K562 (cell line): Measurements from ENCODE around the gene LCN12. TPM values are rescaled to one million over a fixed set of nuclear protein-coding genes. Genes with fewer than 3 reads are reported as not detected.

Experiments
- BRD4 ChIP-seq: fragments of 200-600 bp; sonication (generic); IDR thresholded peaks from 2 replicates; pipeline ENCODE4 v1.6.1; 2017; ENCODE audit warnings: inconsistent platforms
- CEBPB ChIP-seq: fragments of 450-650 bp; IDR thresholded peaks from 2 replicates; pipeline ENCODE4 v1.6.1; 2016; ENCODE audit warnings: missing genetic modification characterization, missing compliant biosample characterization
- E2F1 ChIP-seq: sonication (generic); formaldehyde crosslinking; IDR thresholded peaks from 2 replicates; pipeline ENCODE4 v1.8.1; 2023; ENCODE audit warnings: mild to moderate bottlenecking, missing genetic modification reagents, moderate library complexity
- ELF1 ChIP-seq: fragments of 200-800 bp; sonication (Bioruptor generic); IDR thresholded peaks from 2 replicates; pipeline ENCODE4 v1.6.1; 2016; ENCODE audit warnings: missing genetic modification characterization, missing compliant biosample characterization
- ERF ChIP-seq: fragments of 450-650 bp; formaldehyde crosslinking; IDR thresholded peaks from 2 replicates; pipeline ENCODE4 v1.4.0; 2020; ENCODE audit warnings: mild to moderate bottlenecking, mixed read lengths
- FOXA3 ChIP-seq, 2 experiments: fragments of 450-650 bp in 1 of 2; sonication (generic) in 1 of 2; formaldehyde crosslinking; IDR thresholded peaks in 1 of 2; conservative IDR thresholded peaks in 1 of 2; 2 replicates each; pipeline versions ENCODE4 v1.4.0 to v1.8.0; 2020 to 2022; ENCODE audit warnings: mild to moderate bottlenecking in 2 of 2, missing genetic modification reagents in 1 of 2
- GTF2B ChIP-seq: IDR thresholded peaks from 2 replicates; pipeline ENCODE4 v1.6.1; 2011; ENCODE audit not compliant: insufficient read length; ENCODE audit errors: extremely low read depth
- IRF2 ChIP-seq: sonication (generic); formaldehyde crosslinking; IDR thresholded peaks from 2 replicates; pipeline ENCODE4 v1.8.1; 2022; ENCODE audit warnings: mild to moderate bottlenecking, missing genetic modification reagents
- KAT2B ChIP-seq: IDR thresholded peaks from one replicate; pipeline ENCODE4 v1.6.1; 2012; ENCODE audit warnings: low read depth, mild to moderate bottlenecking, control low read depth, inconsistent platforms, low read length, moderate library complexity
- MIER1 ChIP-seq: fragments of 450-650 bp; IDR thresholded peaks from 2 replicates; pipeline ENCODE4 v1.6.1; 2016; ENCODE audit warnings: antibody characterized with exemption, mild to moderate bottlenecking, low read depth
- NFXL1 ChIP-seq: fragments of 450-650 bp; formaldehyde crosslinking; IDR thresholded peaks from 2 replicates; pipeline ENCODE4 v1.4.0; 2021; ENCODE audit warnings: mild to moderate bottlenecking
- RBM25 ChIP-seq: fragments of 200-400 bp; formaldehyde crosslinking; IDR thresholded peaks from 2 replicates; pipeline ENCODE4 v1.6.1; 2018; ENCODE audit warnings: low read length, low read depth, moderate library complexity; ENCODE audit not compliant: severe bottlenecking
- ZBTB7A ChIP-seq: IDR thresholded peaks from 2 replicates; pipeline ENCODE4 v1.6.1; 2011; ENCODE audit warnings: low read depth, mild to moderate bottlenecking, low read length, moderate library complexity, borderline replicate concordance; ENCODE audit not compliant: control insufficient read depth
- ZNF696 ChIP-seq: fragments of 250-450 bp; sonication (Bioruptor Pico); conservative IDR thresholded peaks from 2 replicates; pipeline ENCODE4 v1.4.0; 2020; ENCODE audit warnings: mild to moderate bottlenecking, moderate library complexity
- ZNF778 ChIP-seq: fragments of 450-650 bp; formaldehyde crosslinking; IDR thresholded peaks from 2 replicates; pipeline ENCODE4 v1.4.0; 2020; ENCODE audit warnings: mild to moderate bottlenecking, moderate library complexity
- polyA plus RNA-seq, 8 experiments: library from polyadenylated mRNA; depleted of rRNA in 4 of 8; stranded (reverse) in 5 of 8; unstranded in 3 of 8; fragments of >200 nt; fragmentation: Nextera tagmentation in 2 of 8; fragmentation: Illumina TruSeq in 1 of 8; extraction: Ambion mirVana in 2 of 8; extraction: Trizol in 1 of 8; gene quantifications; 2 replicates each; pipeline versions ENCODE4 v1.2.1 to v1.2.3, GENCODE V29; 2011 to 2014; ENCODE audit warnings: inconsistent platforms in 1 of 8, missing spikeins in 1 of 8
- total RNA-seq, 7 experiments: library from RNA; depleted of rRNA in 6 of 7; stranded (reverse); fragments of >200 nt in 6 of 7; fragmentation: Illumina TruSeq in 2 of 7; extraction: Trizol in 2 of 7; gene quantifications; 2 replicates each; pipeline versions ENCODE4 v1.2.1 to v1.2.3, GENCODE V29; 2011 to 2021; ENCODE audit warnings: low replicate concordance in 1 of 7
- TF ChIP-seq, protein P1 (sequence below): fragments of 450-650 bp; formaldehyde crosslinking; IDR thresholded peaks from 2 replicates; pipeline ENCODE4 v1.4.0; 2020; ENCODE audit warnings: mild to moderate bottlenecking, moderate library complexity
- TF ChIP-seq, protein P2 (sequence below): sonication (generic); formaldehyde crosslinking; IDR thresholded peaks from 2 replicates; pipeline ENCODE4 v1.8.0; 2022; ENCODE audit warnings: missing genetic modification reagents, mild to moderate bottlenecking, moderate library complexity, borderline replicate concordance
- TF ChIP-seq, protein P3 (sequence below): fragments of 450-650 bp; formaldehyde crosslinking; IDR thresholded peaks from 2 replicates; pipeline ENCODE4 v1.4.0; 2022; ENCODE audit warnings: missing genetic modification characterization
- TF ChIP-seq, protein P4 (sequence below): sonication (generic); formaldehyde crosslinking; IDR thresholded peaks from 2 replicates; pipeline ENCODE4 v1.8.1; 2023; ENCODE audit warnings: mild to moderate bottlenecking, missing genetic modification reagents

The LCN12 gene
- total and polyA plus RNA-seq, 9 of the 15 experiments (the other 6 are each of a cell fraction or from before 2014, with no cell fraction given) = 0.05 TPM; not detected in 8

- peak; percentile 55; the same call in 1 of the 2 replicates for TF ChIP-seq E2F1 (CRISPR knock-in tag)
- TF ChIP-seq ZNF696 (CRISPR knock-in tag) = no peak
- TF ChIP-seq, protein P1, sequence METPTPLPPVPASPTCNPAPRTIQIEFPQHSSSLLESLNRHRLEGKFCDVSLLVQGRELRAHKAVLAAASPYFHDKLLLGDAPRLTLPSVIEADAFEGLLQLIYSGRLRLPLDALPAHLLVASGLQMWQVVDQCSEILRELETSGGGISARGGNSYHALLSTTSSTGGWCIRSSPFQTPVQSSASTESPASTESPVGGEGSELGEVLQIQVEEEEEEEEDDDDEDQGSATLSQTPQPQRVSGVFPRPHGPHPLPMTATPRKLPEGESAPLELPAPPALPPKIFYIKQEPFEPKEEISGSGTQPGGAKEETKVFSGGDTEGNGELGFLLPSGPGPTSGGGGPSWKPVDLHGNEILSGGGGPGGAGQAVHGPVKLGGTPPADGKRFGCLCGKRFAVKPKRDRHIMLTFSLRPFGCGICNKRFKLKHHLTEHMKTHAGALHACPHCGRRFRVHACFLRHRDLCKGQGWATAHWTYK (CRISPR knock-in tag) = peak; percentile 85
- TF ChIP-seq MIER1 = no peak
- TF ChIP-seq GTF2B = no peak
- no peak for TF ChIP-seq ELF1 (tag)
- TF ChIP-seq ZNF778 (CRISPR knock-in tag) = no peak
- TF ChIP-seq FOXA3 (CRISPR knock-in tag; conservative IDR thresholded peaks at IDR 0.05 in 1 of 2, IDR thresholded peaks at IDR 0.05 in 1 of 2) = 0 out of 4 replicates have a peak, but pooled peaks of 1 of the 2 experiments have one; percentile 40
- no peak for TF ChIP-seq BRD4
- TF ChIP-seq ERF (CRISPR knock-in tag) = no peak
- no peak for TF ChIP-seq CEBPB (tag)
- TF ChIP-seq ZBTB7A = peak; percentile 82
- no peak for TF ChIP-seq KAT2B
- TF ChIP-seq RBM25 = no peak
- TF ChIP-seq, protein P2, sequence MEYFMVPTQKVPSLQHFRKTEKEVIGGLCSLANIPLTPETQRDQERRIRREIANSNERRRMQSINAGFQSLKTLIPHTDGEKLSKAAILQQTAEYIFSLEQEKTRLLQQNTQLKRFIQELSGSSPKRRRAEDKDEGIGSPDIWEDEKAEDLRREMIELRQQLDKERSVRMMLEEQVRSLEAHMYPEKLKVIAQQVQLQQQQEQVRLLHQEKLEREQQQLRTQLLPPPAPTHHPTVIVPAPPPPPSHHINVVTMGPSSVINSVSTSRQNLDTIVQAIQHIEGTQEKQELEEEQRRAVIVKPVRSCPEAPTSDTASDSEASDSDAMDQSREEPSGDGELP (CRISPR knock-in tag) = peak; percentile 33; the same call in 1 of the 2 replicates
- TF ChIP-seq IRF2 (CRISPR knock-in tag) = no peak
- TF ChIP-seq, protein P3, sequence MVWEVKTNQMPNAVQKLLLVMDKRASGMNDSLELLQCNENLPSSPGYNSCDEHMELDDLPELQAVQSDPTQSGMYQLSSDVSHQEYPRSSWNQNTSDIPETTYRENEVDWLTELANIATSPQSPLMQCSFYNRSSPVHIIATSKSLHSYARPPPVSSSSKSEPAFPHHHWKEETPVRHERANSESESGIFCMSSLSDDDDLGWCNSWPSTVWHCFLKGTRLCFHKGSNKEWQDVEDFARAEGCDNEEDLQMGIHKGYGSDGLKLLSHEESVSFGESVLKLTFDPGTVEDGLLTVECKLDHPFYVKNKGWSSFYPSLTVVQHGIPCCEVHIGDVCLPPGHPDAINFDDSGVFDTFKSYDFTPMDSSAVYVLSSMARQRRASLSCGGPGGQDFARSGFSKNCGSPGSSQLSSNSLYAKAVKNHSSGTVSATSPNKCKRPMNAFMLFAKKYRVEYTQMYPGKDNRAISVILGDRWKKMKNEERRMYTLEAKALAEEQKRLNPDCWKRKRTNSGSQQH (CRISPR knock-in tag) = no peak
- no peak for TF ChIP-seq NFXL1 (CRISPR knock-in tag)
- TF ChIP-seq, protein P4, sequence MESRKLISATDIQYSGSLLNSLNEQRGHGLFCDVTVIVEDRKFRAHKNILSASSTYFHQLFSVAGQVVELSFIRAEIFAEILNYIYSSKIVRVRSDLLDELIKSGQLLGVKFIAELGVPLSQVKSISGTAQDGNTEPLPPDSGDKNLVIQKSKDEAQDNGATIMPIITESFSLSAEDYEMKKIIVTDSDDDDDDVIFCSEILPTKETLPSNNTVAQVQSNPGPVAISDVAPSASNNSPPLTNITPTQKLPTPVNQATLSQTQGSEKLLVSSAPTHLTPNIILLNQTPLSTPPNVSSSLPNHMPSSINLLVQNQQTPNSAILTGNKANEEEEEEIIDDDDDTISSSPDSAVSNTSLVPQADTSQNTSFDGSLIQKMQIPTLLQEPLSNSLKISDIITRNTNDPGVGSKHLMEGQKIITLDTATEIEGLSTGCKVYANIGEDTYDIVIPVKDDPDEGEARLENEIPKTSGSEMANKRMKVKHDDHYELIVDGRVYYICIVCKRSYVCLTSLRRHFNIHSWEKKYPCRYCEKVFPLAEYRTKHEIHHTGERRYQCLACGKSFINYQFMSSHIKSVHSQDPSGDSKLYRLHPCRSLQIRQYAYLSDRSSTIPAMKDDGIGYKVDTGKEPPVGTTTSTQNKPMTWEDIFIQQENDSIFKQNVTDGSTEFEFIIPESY (CRISPR knock-in tag) = peak; percentile 73; the same call in 1 of the 2 replicates
These were observed 4.0 kb upstream of the LCN12 start (continued) for GRCh38 chr9:136947955-136948510.
